Upper lobe of left lung (tissue), 4 donors: ENCODE data around the gene FARP1.

ENCODE experiments used
- CTCF ChIP-seq, 6 experiments: fragments of 450-650 bp in 4 of 6; fragments of 200-600 bp in 2 of 6; sonication (generic) in 2 of 6; IDR thresholded peaks; one replicate each; pipeline ENCODE4 v1.5.1; 2016 to 2019; ENCODE audit warnings: antibody characterized with exemption in 6 of 6
- EP300 ChIP-seq, 4 donors: sonication (generic); formaldehyde crosslinking; IDR thresholded peaks; one replicate each; pipeline ENCODE4 v1.5.1; 2017; ENCODE audit warnings: antibody characterized with exemption in 4 of 4, control low read depth in 2 of 4
- POLR2A ChIP-seq, 4 donors: fragments of 450-650 bp; IDR thresholded peaks; one replicate each; pipeline ENCODE4 v1.5.1; 2016 to 2017; ENCODE audit warnings: antibody characterized with exemption in 4 of 4, mild to moderate bottlenecking in 2 of 4

DNA sequence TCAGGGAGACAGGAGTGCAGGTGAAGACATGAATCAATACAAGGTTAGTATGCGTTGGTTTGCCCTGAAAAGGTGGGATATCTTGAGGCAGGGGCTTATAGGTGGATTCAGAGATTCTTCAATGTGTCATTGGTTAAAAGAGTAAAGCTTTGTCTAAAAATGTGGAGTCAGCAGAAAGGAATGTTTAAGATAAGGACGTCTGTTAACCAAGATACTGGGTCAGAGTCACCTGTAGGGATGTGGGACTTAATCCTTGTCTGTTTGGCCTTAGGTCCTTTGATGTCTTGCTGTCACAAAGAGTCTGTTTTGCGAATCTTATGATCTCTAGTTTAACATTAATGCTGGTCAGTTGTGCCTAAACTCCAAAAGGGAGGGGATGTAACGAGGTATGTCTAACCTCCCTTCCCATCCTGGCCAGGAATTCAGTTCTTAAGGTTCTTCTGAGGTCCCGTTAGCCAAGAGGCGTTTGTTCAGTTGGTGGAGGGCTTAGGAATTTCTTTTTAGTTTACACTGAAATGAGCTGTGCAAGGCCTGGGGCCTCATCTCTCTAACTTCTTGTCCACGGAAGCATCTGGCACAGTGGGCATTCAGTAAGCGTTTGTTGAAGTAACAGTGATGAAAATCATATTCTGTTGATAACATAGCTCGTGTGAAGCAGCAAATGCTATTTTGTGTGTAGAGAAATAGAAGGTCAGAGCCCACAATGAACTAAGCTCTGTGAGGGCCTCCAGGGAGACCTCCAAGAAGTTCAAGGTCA, 130.4 kb downstream of the FARP1 start:
- TF ChIP-seq CTCF (IDR thresholded peaks at IDR 0.05) (no peak), POLR2A (IDR thresholded peaks at IDR 0.05) (no peak), EP300 (IDR thresholded peaks at IDR 0.05) (no peak)
